HEK293 (cell line): ENCODE measurements around the gene CHRM4.

ENCODE experiments used
- FEZF1 ChIP-seq: fragments of 450-650 bp; formaldehyde crosslinking; IDR thresholded peaks from 2 replicates; pipeline ENCODE4 v1.5.1; 2016; ENCODE audit warnings: missing biosample characterization, missing genetic modification characterization
- GFI1B ChIP-seq: fragments of 450-650 bp; formaldehyde crosslinking; IDR thresholded peaks from 2 replicates; pipeline ENCODE4 v1.5.1; 2016; ENCODE audit warnings: missing biosample characterization, missing genetic modification characterization
- GLI2 ChIP-seq: fragments of 450-650 bp; formaldehyde crosslinking; IDR thresholded peaks from 2 replicates; pipeline ENCODE4; 2017; ENCODE audit warnings: missing biosample characterization, missing genetic modification characterization, low read depth, borderline replicate concordance
- GLIS1 ChIP-seq: fragments of 450-650 bp; formaldehyde crosslinking; IDR thresholded peaks from 2 replicates; pipeline ENCODE4 v1.5.1; 2016; ENCODE audit warnings: missing biosample characterization, missing genetic modification characterization
- MYNN ChIP-seq: fragments of 450-650 bp; formaldehyde crosslinking; IDR thresholded peaks from 2 replicates; pipeline ENCODE4 v1.5.1; 2016; ENCODE audit warnings: missing biosample characterization, missing genetic modification characterization, borderline replicate concordance
- SCRT1 ChIP-seq: fragments of 450-650 bp; formaldehyde crosslinking; IDR thresholded peaks from 2 replicates; pipeline ENCODE4 v1.5.1; 2016; ENCODE audit warnings: missing biosample characterization, missing genetic modification characterization, borderline replicate concordance
- SP3 ChIP-seq: fragments of 450-650 bp; formaldehyde crosslinking; IDR thresholded peaks from 2 replicates; pipeline ENCODE4 v1.5.1; 2016; ENCODE audit warnings: missing biosample characterization, missing genetic modification characterization
- SP7 ChIP-seq: fragments of 450-650 bp; formaldehyde crosslinking; IDR thresholded peaks from 2 replicates; pipeline ENCODE4 v1.5.1; 2016; ENCODE audit warnings: missing biosample characterization, missing genetic modification characterization
- ZBTB17 ChIP-seq: fragments of 450-650 bp; formaldehyde crosslinking; IDR thresholded peaks from 2 replicates; pipeline ENCODE4 v1.5.1; 2016; ENCODE audit warnings: missing biosample characterization, missing genetic modification characterization
- ZFP41 ChIP-seq: fragments of 450-650 bp; formaldehyde crosslinking; IDR thresholded peaks from 2 replicates; pipeline ENCODE4 v1.5.1; 2016; ENCODE audit warnings: missing biosample characterization, missing genetic modification characterization, borderline replicate concordance
- ZNF121 ChIP-seq: fragments of 450-650 bp; formaldehyde crosslinking; IDR thresholded peaks from 2 replicates; pipeline ENCODE4 v1.5.1; 2016; ENCODE audit warnings: missing biosample characterization, missing genetic modification characterization
- ZNF175 ChIP-seq: fragments of 450-650 bp; formaldehyde crosslinking; IDR thresholded peaks from 2 replicates; pipeline ENCODE4 v1.5.1; 2016; ENCODE audit warnings: missing biosample characterization, missing genetic modification characterization
- ZNF19 ChIP-seq: fragments of 450-650 bp; formaldehyde crosslinking; IDR thresholded peaks from 2 replicates; pipeline ENCODE4; 2016; ENCODE audit warnings: missing biosample characterization, missing genetic modification characterization, low read depth
- ZNF211 ChIP-seq: fragments of 450-650 bp; formaldehyde crosslinking; IDR thresholded peaks from 2 replicates; pipeline ENCODE4 v1.5.1; 2016; ENCODE audit warnings: low read depth, missing biosample characterization, missing genetic modification characterization
- ZNF274 ChIP-seq, 2 experiments: fragments of 200-500 bp in 1 of 2; fragments of 450-650 bp in 1 of 2; sonication (Bioruptor generic) in 1 of 2; formaldehyde crosslinking in 1 of 2; IDR thresholded peaks; 2 replicates each; pipeline versions ENCODE4 v1.5.1 to v1.6.1; 2014 to 2016; ENCODE audit warnings: borderline replicate concordance in 1 of 2, inconsistent platforms in 1 of 2, low read length in 1 of 2, missing biosample characterization in 1 of 2, missing genetic modification characterization in 1 of 2
- ZNF324 ChIP-seq: fragments of 450-650 bp; formaldehyde crosslinking; IDR thresholded peaks from 2 replicates; pipeline ENCODE4 v1.5.1; 2016; ENCODE audit warnings: missing biosample characterization, missing genetic modification characterization
- ZNF335 ChIP-seq: fragments of 450-650 bp; formaldehyde crosslinking; conservative IDR thresholded peaks from 2 replicates; pipeline ENCODE4 v1.5.1; 2016; ENCODE audit warnings: missing biosample characterization, missing genetic modification characterization
- ZNF366 ChIP-seq: fragments of 450-650 bp; formaldehyde crosslinking; conservative IDR thresholded peaks from 2 replicates; pipeline ENCODE4 v1.5.1; 2016; ENCODE audit warnings: missing biosample characterization, missing genetic modification characterization
- ZNF37A ChIP-seq: fragments of 450-650 bp; IDR thresholded peaks from 2 replicates; pipeline ENCODE4 v1.5.1; 2018; ENCODE audit warnings: missing biosample characterization, missing genetic modification characterization
- ZNF473 ChIP-seq: fragments of 450-650 bp; formaldehyde crosslinking; IDR thresholded peaks from 2 replicates; pipeline ENCODE4 v1.5.1; 2017; ENCODE audit warnings: missing biosample characterization, missing genetic modification characterization
- ZNF529 ChIP-seq: fragments of 450-650 bp; formaldehyde crosslinking; IDR thresholded peaks from 2 replicates; pipeline ENCODE4 v1.5.1; 2017; ENCODE audit warnings: missing genetic modification characterization, missing biosample characterization; ENCODE audit not compliant: insufficient replicate concordance
- ZNF623 ChIP-seq: fragments of 450-650 bp; formaldehyde crosslinking; IDR thresholded peaks from 2 replicates; pipeline ENCODE4 v1.5.1; 2016; ENCODE audit warnings: missing biosample characterization, missing genetic modification characterization
- ZNF624 ChIP-seq: fragments of 450-650 bp; formaldehyde crosslinking; IDR thresholded peaks from 2 replicates; pipeline ENCODE4 v1.5.1; 2017; ENCODE audit warnings: missing biosample characterization, missing genetic modification characterization
- ZNF629 ChIP-seq: fragments of 450-650 bp; formaldehyde crosslinking; IDR thresholded peaks from 2 replicates; pipeline ENCODE4 v1.5.1; 2017; ENCODE audit warnings: missing biosample characterization, missing genetic modification characterization
- ZNF658 ChIP-seq: fragments of 450-650 bp; formaldehyde crosslinking; IDR thresholded peaks from 2 replicates; pipeline ENCODE4; 2016; ENCODE audit warnings: missing biosample characterization, missing genetic modification characterization
- ZNF670 ChIP-seq: fragments of 450-650 bp; formaldehyde crosslinking; IDR thresholded peaks from 2 replicates; pipeline ENCODE4 v1.5.1; 2016; ENCODE audit warnings: missing biosample characterization, missing genetic modification characterization, low read depth
- ZNF776 ChIP-seq: fragments of 450-650 bp; formaldehyde crosslinking; IDR thresholded peaks from 2 replicates; pipeline ENCODE4 v1.5.0; 2017; ENCODE audit warnings: missing biosample characterization, missing genetic modification characterization, borderline replicate concordance
- ZSCAN16 ChIP-seq: fragments of 450-650 bp; formaldehyde crosslinking; IDR thresholded peaks from 2 replicates; pipeline ENCODE4 v1.5.1; 2016; ENCODE audit warnings: missing biosample characterization, missing genetic modification characterization
- ZXDB ChIP-seq: fragments of 450-650 bp; formaldehyde crosslinking; IDR thresholded peaks from 2 replicates; pipeline ENCODE4 v1.5.1; 2016; ENCODE audit warnings: missing biosample characterization, missing genetic modification characterization
- TF ChIP-seq, protein P1 (sequence below): fragments of 450-650 bp; formaldehyde crosslinking; IDR thresholded peaks from 2 replicates; pipeline ENCODE4 v1.5.1; 2016; ENCODE audit warnings: missing biosample characterization, missing genetic modification characterization, borderline replicate concordance
- TF ChIP-seq, protein P2 (sequence below): fragments of 450-650 bp; formaldehyde crosslinking; conservative IDR thresholded peaks from 2 replicates; pipeline ENCODE4 v1.5.1; 2016; ENCODE audit warnings: low read depth, missing biosample characterization, missing genetic modification characterization
- TF ChIP-seq, protein P3 (sequence below): fragments of 450-650 bp; formaldehyde crosslinking; IDR thresholded peaks from 2 replicates; pipeline ENCODE4 v1.5.1; 2016; ENCODE audit warnings: missing biosample characterization, missing genetic modification characterization, low read depth
- TF ChIP-seq, protein P4 (sequence below): fragments of 450-650 bp; IDR thresholded peaks from 2 replicates; pipeline ENCODE4 v1.5.1; 2018; ENCODE audit warnings: missing biosample characterization, mild to moderate bottlenecking, missing genetic modification characterization

The CHRM4 gene

DNA sequence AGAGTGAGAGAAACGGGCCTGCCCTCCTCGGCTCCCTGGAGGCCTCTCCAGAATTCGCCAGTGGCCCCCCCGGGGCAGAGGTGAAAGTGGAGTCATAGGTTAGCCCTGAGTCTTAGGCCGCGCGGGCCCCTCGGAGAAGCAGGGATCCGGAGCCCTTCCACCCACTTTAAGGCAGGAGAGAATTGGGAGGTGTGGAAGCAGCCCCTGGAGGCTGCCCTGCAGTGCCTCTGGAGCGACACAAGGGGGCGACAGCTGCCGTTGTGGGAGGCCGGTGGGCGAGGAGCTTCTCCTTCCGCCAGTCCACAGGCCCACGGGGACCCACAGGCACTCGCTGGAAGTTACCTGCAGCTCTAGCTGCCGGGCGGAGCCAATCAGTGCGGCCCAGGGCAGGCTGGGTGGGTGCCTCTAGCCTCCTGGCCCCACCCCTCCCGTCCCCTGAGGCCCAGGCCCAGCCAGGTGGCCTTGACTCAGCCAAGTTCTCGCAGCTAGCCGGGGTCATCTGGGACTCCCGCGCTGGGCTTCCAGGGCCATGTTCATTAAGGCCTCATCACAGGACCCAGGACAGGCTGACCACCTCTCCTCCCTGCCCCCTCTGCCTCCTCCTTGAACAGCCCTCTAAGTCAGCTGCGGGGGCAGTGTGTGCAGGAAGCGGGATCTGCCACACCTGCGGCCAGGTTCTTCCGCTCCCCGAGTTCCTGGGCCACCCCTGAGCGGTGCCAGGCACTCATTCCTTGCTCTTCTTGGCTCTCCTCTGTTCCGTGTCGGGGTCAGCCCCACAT is 39.3 kb downstream of the CHRM4 start (continued):
- TF ChIP-seq ZNF211 (no peak), ZNF366 (peak; percentile 54; the same call in 1 of the 2 replicates), ZNF629 (no peak), ZNF274 (IDR thresholded peaks at IDR 0.05; ENCODE audit: low read length) (no peak), ZNF274 (tag by site-specific recombination; IDR thresholded peaks at IDR 0.05; ENCODE audit: borderline replicate concordance) (no peak), ZNF335 (tag by site-specific recombination) (no peak), GLIS1 (tag by site-specific recombination) (peak; percentile 44; the same call in 1 of the 2 replicates), GFI1B (tag by site-specific recombination) (no peak), ZNF623 (no peak), ZNF324 (tag by site-specific recombination) (no peak), ZNF121 (no peak), ZNF624 (no peak), ZFP41 (tag by site-specific recombination) (no peak), ZNF37A (tag by site-specific recombination) (no peak), ZNF19 (tag by site-specific recombination) (no peak), ZNF175 (tag by site-specific recombination) (no peak), ZSCAN16 (tag by site-specific recombination) (no peak), SP3 (tag by site-specific recombination) (peak; percentile 26; the same call in 1 of the 2 replicates), ZNF473 (tag by site-specific recombination) (no peak), ZNF670 (no peak), ZBTB17 (no peak), GLI2 (tag by site-specific recombination) (no peak), ZNF529 (tag by site-specific recombination) (no peak), MYNN (tag by site-specific recombination) (no peak), SP7 (no peak), SCRT1 (no peak), ZNF776 (tag by site-specific recombination) (no peak), ZXDB (tag by site-specific recombination) (0 out of 2 replicates have a peak, but pooled peaks have one; percentile 14), ZNF658 (no peak), FEZF1 (no peak)
- TF ChIP-seq, protein P1, sequence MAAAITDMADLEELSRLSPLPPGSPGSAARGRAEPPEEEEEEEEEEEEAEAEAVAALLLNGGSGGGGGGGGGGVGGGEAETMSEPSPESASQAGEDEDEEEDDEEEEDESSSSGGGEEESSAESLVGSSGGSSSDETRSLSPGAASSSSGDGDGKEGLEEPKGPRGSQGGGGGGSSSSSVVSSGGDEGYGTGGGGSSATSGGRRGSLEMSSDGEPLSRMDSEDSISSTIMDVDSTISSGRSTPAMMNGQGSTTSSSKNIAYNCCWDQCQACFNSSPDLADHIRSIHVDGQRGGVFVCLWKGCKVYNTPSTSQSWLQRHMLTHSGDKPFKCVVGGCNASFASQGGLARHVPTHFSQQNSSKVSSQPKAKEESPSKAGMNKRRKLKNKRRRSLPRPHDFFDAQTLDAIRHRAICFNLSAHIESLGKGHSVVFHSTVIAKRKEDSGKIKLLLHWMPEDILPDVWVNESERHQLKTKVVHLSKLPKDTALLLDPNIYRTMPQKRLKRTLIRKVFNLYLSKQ (tag by site-specific recombination): no peak
- TF ChIP-seq, protein P2, sequence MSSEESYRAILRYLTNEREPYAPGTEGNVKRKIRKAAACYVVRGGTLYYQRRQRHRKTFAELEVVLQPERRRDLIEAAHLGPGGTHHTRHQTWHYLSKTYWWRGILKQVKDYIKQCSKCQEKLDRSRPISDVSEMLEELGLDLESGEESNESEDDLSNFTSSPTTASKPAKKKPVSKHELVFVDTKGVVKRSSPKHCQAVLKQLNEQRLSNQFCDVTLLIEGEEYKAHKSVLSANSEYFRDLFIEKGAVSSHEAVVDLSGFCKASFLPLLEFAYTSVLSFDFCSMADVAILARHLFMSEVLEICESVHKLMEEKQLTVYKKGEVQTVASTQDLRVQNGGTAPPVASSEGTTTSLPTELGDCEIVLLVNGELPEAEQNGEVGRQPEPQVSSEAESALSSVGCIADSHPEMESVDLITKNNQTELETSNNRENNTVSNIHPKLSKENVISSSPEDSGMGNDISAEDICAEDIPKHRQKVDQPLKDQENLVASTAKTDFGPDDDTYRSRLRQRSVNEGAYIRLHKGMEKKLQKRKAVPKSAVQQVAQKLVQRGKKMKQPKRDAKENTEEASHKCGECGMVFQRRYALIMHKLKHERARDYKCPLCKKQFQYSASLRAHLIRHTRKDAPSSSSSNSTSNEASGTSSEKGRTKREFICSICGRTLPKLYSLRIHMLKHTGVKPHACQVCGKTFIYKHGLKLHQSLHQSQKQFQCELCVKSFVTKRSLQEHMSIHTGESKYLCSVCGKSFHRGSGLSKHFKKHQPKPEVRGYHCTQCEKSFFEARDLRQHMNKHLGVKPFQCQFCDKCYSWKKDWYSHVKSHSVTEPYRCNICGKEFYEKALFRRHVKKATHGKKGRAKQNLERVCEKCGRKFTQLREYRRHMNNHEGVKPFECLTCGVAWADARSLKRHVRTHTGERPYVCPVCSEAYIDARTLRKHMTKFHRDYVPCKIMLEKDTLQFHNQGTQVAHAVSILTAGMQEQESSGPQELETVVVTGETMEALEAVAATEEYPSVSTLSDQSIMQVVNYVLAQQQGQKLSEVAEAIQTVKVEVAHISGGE (tag by site-specific recombination): no peak
- TF ChIP-seq, protein P3, sequence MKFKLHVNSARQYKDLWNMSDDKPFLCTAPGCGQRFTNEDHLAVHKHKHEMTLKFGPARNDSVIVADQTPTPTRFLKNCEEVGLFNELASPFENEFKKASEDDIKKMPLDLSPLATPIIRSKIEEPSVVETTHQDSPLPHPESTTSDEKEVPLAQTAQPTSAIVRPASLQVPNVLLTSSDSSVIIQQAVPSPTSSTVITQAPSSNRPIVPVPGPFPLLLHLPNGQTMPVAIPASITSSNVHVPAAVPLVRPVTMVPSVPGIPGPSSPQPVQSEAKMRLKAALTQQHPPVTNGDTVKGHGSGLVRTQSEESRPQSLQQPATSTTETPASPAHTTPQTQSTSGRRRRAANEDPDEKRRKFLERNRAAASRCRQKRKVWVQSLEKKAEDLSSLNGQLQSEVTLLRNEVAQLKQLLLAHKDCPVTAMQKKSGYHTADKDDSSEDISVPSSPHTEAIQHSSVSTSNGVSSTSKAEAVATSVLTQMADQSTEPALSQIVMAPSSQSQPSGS (tag by site-specific recombination): no peak
- TF ChIP-seq, protein P4, sequence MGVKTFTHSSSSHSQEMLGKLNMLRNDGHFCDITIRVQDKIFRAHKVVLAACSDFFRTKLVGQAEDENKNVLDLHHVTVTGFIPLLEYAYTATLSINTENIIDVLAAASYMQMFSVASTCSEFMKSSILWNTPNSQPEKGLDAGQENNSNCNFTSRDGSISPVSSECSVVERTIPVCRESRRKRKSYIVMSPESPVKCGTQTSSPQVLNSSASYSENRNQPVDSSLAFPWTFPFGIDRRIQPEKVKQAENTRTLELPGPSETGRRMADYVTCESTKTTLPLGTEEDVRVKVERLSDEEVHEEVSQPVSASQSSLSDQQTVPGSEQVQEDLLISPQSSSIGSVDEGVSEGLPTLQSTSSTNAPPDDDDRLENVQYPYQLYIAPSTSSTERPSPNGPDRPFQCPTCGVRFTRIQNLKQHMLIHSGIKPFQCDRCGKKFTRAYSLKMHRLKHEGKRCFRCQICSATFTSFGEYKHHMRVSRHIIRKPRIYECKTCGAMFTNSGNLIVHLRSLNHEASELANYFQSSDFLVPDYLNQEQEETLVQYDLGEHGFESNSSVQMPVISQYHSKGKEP: no peak
